Measurements from ENCODE around the gene OR11H6. TPM values are rescaled to one million over a fixed set of nuclear protein-coding genes. Genes with fewer than 3 reads are reported as not detected.

The OR11H6 gene
- total and polyA plus RNA-seq, 9 of the 15 experiments (the other 6 are each of a cell fraction or from before 2014, with no cell fraction given), result not detected

GRCh38 chr14:20197459-20197858 is 26.1 kb upstream of the OR11H6 start:
- no peaks in the 10 kb centered on the region for H4K20me1 ChIP-seq (replicated peaks; ENCODE audit: control insufficient read depth, insufficient read depth, low read length)
- BruUV-seq (replicated peaks), result no TSS peak

GRCh38 chr14:20198991-20199390 is 24.5 kb upstream of the OR11H6 start:
- in situ Hi-C loops (cut with MboI) (no loop called here), intact Hi-C loops (cut with micrococcal nuclease) (no loop called here)
- DNase-seq (ENCODE audit: extremely low read depth in 1 of 4, low spot score in 3 of 4) (no peak), ATAC-seq (no peak), FAIRE-seq (no peak)
- no peaks in the 10 kb centered on the region for H3K79me2 ChIP-seq (ENCODE audit: control insufficient read depth, insufficient read depth, low read length)
- POLR2A ChIA-PET, result no interaction called here
- 61% methylated on average over 5 of the region's 5 CpGs for WGBS (ENCODE audit: insufficient coverage, low coverage, missing lambda C conversion rate)
- no peak overlapping the region for H3K9ac ChIP-seq (ENCODE audit: insufficient read depth in 1 of 2, low read depth in 2 of 2, low read length in 2 of 2)
- CTCF ChIA-PET (ENCODE audit: low intra/inter-chr PET ratio), result no interaction called here
- H3K36me3 ChIP-seq (ENCODE audit: control insufficient read depth, insufficient read depth, low read length), result no peaks in the 10 kb centered on the region
- H3K9me3 ChIP-seq (replicated peaks; ENCODE audit: control insufficient read depth, insufficient read depth, low read depth, low read length), result no peaks in the 10 kb centered on the region
- H3K27me3 ChIP-seq (ENCODE audit: control insufficient read depth in 2 of 2, insufficient read depth in 2 of 2, low read length in 2 of 2), result no peaks in the 10 kb centered on the region
- H2AFZ ChIP-seq (ENCODE audit: low read depth, low read length), result 0 out of 2 replicates have a peak overlapping the region, but pooled peaks have one; percentile 24
- no peak overlapping the region for H3K27ac ChIP-seq (ENCODE audit: extremely low read depth, low read depth, low read length)
- no peaks in the 10 kb centered on the region for H4K20me1 ChIP-seq (replicated peaks; ENCODE audit: control insufficient read depth, insufficient read depth, low read length)
- H3K4me2 ChIP-seq (ENCODE audit: insufficient read depth, low read length), result no peak overlapping the region
- no peak overlapping the region for H3K4me3 ChIP-seq
- peaks cover 4 to 11% of the 10 kb centered on the region in 2 experiments; a peak in 3 of 5 replicates for H3K4me1 ChIP-seq (replicated peaks in 1 of 2; ENCODE audit: control insufficient read depth in 2 of 2, insufficient read depth in 2 of 2, low read length in 2 of 2)
- no TSS peak for BruUV-seq (replicated peaks)
- no peaks in the 10 kb centered on the region for H3K9me1 ChIP-seq (ENCODE audit: control insufficient read depth, insufficient read depth, low read length)
- TF ChIP-seq LEF1 (IDR thresholded peaks at IDR 0.05) (no peak), ATF3 (IDR thresholded peaks at IDR 0.05) (0 out of 2 replicates have a peak, but pooled peaks have one; percentile 13), ATF3 (CRISPR knock-in tag; conservative IDR thresholded peaks at IDR 0.05) (no peak)

More at GRCh38 chr14:20197459-20197858, 26.1 kb upstream of the OR11H6 start:
- 0 out of 2 replicates have a peak overlapping the region, but pooled peaks have one; percentile 16 for H2AFZ ChIP-seq (ENCODE audit: low read depth, low read length)
- no peak for DNase-seq (ENCODE audit: extremely low read depth in 1 of 4, low spot score in 3 of 4)
- H3K4me3 ChIP-seq, result no peak overlapping the region
- no peaks in the 10 kb centered on the region for H3K36me3 ChIP-seq (ENCODE audit: control insufficient read depth, insufficient read depth, low read length)
- H3K4me2 ChIP-seq (ENCODE audit: insufficient read depth, low read length), result no peak overlapping the region
- 83% methylated on average over 5 of the region's 6 CpGs for WGBS (ENCODE audit: insufficient coverage, low coverage, missing lambda C conversion rate)
- H3K9me1 ChIP-seq (ENCODE audit: control insufficient read depth, insufficient read depth, low read length), result no peaks in the 10 kb centered on the region
- TF ChIP-seq SPI1 (IDR thresholded peaks at IDR 0.05; ENCODE audit: borderline replicate concordance, low read depth, low read length) (peak; percentile 18; the same call in 1 of the 2 replicates), KAT2B (IDR thresholded peaks at IDR 0.05; ENCODE audit: low read depth, low read length) (no peak)
- in situ Hi-C loops (cut with MboI), result no loop called here
- H3K79me2 ChIP-seq (ENCODE audit: control insufficient read depth, insufficient read depth, low read length), result no peaks in the 10 kb centered on the region
- CTCF ChIA-PET (ENCODE audit: low intra/inter-chr PET ratio), result no interaction called here
- peaks cover 4 to 11% of the 10 kb centered on the region in 2 experiments; a peak in 3 of 5 replicates for H3K4me1 ChIP-seq (replicated peaks in 1 of 2; ENCODE audit: control insufficient read depth in 2 of 2, insufficient read depth in 2 of 2, low read length in 2 of 2)
- no peak overlapping the region for H3K27ac ChIP-seq (ENCODE audit: extremely low read depth, low read depth, low read length)
- no peak for ATAC-seq
- H3K9me3 ChIP-seq (replicated peaks; ENCODE audit: control insufficient read depth, insufficient read depth, low read depth, low read length), result no peaks in the 10 kb centered on the region
- H3K27me3 ChIP-seq (ENCODE audit: control insufficient read depth in 2 of 2, insufficient read depth in 2 of 2, low read length in 2 of 2), result no peaks in the 10 kb centered on the region
- H3K9ac ChIP-seq (ENCODE audit: insufficient read depth in 1 of 2, low read depth in 2 of 2, low read length in 2 of 2), result no peak overlapping the region
- no peak for FAIRE-seq
- POLR2A ChIA-PET, result interaction anchor here (0.6 kb wide), 1 partner anchor 20 kb away, joined by 3 read pairs; no protein-coding TSS in a partner anchor
- intact Hi-C loops (cut with micrococcal nuclease), result no loop called here
